ENCODE data around the gene MED28.

DNA sequence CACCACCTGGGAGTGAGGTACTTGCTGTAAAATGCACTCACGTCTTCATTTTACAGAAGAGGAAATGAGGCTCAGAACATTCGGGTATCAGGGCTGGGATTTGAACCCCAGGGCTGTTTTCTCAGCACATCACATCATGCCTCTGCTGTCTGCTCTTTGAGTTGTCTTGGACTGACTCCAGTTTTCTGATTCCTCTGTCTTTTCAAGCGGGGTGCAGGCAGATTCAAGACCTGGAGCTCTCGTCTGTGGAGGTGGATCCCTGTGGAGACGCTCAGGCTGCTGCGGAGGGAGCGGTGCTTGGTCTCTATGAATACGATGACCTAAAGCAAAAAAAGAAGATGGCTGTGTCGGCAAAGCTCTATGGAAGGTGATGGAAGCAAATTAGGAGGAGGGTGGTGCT is 31.2 kb upstream of the MED28 start:
- TF ChIP-seq, protein P1, sequence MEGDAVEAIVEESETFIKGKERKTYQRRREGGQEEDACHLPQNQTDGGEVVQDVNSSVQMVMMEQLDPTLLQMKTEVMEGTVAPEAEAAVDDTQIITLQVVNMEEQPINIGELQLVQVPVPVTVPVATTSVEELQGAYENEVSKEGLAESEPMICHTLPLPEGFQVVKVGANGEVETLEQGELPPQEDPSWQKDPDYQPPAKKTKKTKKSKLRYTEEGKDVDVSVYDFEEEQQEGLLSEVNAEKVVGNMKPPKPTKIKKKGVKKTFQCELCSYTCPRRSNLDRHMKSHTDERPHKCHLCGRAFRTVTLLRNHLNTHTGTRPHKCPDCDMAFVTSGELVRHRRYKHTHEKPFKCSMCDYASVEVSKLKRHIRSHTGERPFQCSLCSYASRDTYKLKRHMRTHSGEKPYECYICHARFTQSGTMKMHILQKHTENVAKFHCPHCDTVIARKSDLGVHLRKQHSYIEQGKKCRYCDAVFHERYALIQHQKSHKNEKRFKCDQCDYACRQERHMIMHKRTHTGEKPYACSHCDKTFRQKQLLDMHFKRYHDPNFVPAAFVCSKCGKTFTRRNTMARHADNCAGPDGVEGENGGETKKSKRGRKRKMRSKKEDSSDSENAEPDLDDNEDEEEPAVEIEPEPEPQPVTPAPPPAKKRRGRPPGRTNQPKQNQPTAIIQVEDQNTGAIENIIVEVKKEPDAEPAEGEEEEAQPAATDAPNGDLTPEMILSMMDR (IDR thresholded peaks at IDR 0.05): no peak
- TF ChIP-seq POLR2A (IDR thresholded peaks at IDR 0.05): no peak

All from esophagus squamous epithelium (tissue), 4 donors.